RKO (cell line): ENCODE results near the gene TNNI3.
"Not testable (repeated sequence)": the region's sequence is repeated elsewhere in the genome, so short reads cannot be mapped to it uniquely, and the experiment has no call there.

Source experiments
- DNase-seq: peaks from one replicate; pipeline ENCODE4 v3.0.0-alpha.2; 2016; ENCODE audit warnings: low spot score

Gene TNNI3

GRCh38 chr19:55113570-55114039, 43.9 kb downstream of the TNNI3 start:
- DNase-seq, result peak; percentile 30

- DNase-seq, result no peak
Measured at GRCh38 chr19:55112777-55113569, 44.6 kb downstream of the TNNI3 start.

- no peak for DNase-seq
Measured at GRCh38 chr19:55112246-55112776, 45.2 kb downstream of the TNNI3 start.

GRCh38 chr19:55111238-55111831, 46.2 kb downstream of the TNNI3 start:
- DNase-seq, result no peak

- no peak for DNase-seq
Measured at GRCh38 chr19:55109527-55110291, 47.8 kb downstream of the TNNI3 start.

GRCh38 chr19:55107252-55107651, 50.3 kb downstream of the TNNI3 start:
- not testable (repeated sequence) for DNase-seq

- no peak for DNase-seq
Measured at GRCh38 chr19:55106591-55106990, 50.9 kb downstream of the TNNI3 start.

GRCh38 chr19:55105237-55105636, 52.3 kb downstream of the TNNI3 start:
- DNase-seq, result no peak

GRCh38 chr19:55103190-55103589, 54.3 kb downstream of the TNNI3 start:
- DNase-seq, result no peak
